ENCODE measurements around the gene AMPH.

- no peak for TF ChIP-seq POLR2A (IDR thresholded peaks at IDR 0.05)
- no peak for TF ChIP-seq CTCF (IDR thresholded peaks at IDR 0.05)
Measured at GRCh38 chr7:38465956-38466355, 165.2 kb downstream of the AMPH start.
